Liver (tissue), 9 donors: ENCODE data around the gene PCSK6. TPM values are rescaled to one million over a fixed set of nuclear protein-coding genes. Genes with fewer than 3 reads are reported as not detected.

ENCODE experiments used
- DNase-seq: peaks from one replicate; pipeline ENCODE4 v3.0.0-alpha.2; 2017; ENCODE audit warnings: low spot score
- H3K27ac ChIP-seq, 2 donors: one replicate each; pipeline ENCODE4 v1.7.0; 2013; ENCODE audit warnings: inconsistent platforms in 2 of 2, low read length in 2 of 2, control low read depth in 1 of 2, low read depth in 1 of 2, mild to moderate bottlenecking in 1 of 2
- H3K27me3 ChIP-seq, 4 donors: one replicate each; pipeline versions ENCODE4 v1.6.1 to v1.7.0; 2013; ENCODE audit warnings: low read length in 3 of 4, inconsistent platforms in 1 of 4, mild to moderate bottlenecking in 1 of 4, moderate library complexity in 1 of 4; ENCODE audit not compliant: control insufficient read depth in 4 of 4, insufficient read depth in 4 of 4
- H3K36me3 ChIP-seq, 4 donors: one replicate each; pipeline versions ENCODE4 v1.6.1 to v1.7.0; 2013; ENCODE audit warnings: low read length in 3 of 4, mild to moderate bottlenecking in 3 of 4, low read depth in 1 of 4, moderate library complexity in 1 of 4; ENCODE audit not compliant: control insufficient read depth in 4 of 4, insufficient read depth in 3 of 4
- H3K4me1 ChIP-seq, 4 donors: one replicate each; pipeline versions ENCODE4 v1.6.1 to v1.7.0; 2013; ENCODE audit warnings: low read length in 3 of 4, mild to moderate bottlenecking in 3 of 4, moderate library complexity in 1 of 4; ENCODE audit not compliant: control insufficient read depth in 4 of 4, insufficient read depth in 4 of 4
- H3K4me3 ChIP-seq, 3 donors: one replicate each; pipeline versions ENCODE4 v1.6.1 to v1.7.0; 2013; ENCODE audit warnings: low read length in 3 of 3, control low read depth in 1 of 3, low read depth in 1 of 3, mild to moderate bottlenecking in 1 of 3
- H3K9ac ChIP-seq, 2 donors: one replicate each; pipeline ENCODE4 v1.7.0; 2013; ENCODE audit warnings: low read length in 2 of 2, mild to moderate bottlenecking in 2 of 2, moderate library complexity in 2 of 2, control low read depth in 1 of 2, low read depth in 1 of 2
- H3K9me3 ChIP-seq, 4 donors: one replicate each; pipeline versions ENCODE4 v1.6.1 to v1.7.0; 2013; ENCODE audit warnings: low read length in 3 of 4; ENCODE audit not compliant: control insufficient read depth in 4 of 4
- EGR1 ChIP-seq, 2 donors: IDR thresholded peaks; 2 replicates each; pipeline ENCODE4 v1.6.1; 2016 to 2018; ENCODE audit warnings: antibody characterized with exemption in 2 of 2, low read depth in 2 of 2
- FOXA1 ChIP-seq: IDR thresholded peaks from 2 replicates; pipeline ENCODE4 v1.6.1; 2016; ENCODE audit warnings: antibody characterized with exemption
- FOXA2 ChIP-seq: IDR thresholded peaks from 2 replicates; pipeline ENCODE4 v1.6.1; 2016; ENCODE audit warnings: antibody characterized with exemption
- GABPA ChIP-seq, 2 donors: IDR thresholded peaks in 1 of 2; conservative IDR thresholded peaks in 1 of 2; 2 replicates each; pipeline ENCODE4 v1.6.1; 2016; ENCODE audit warnings: antibody characterized with exemption in 2 of 2, mild to moderate bottlenecking in 1 of 2, moderate library complexity in 1 of 2
- HNF4A ChIP-seq, 2 donors: conservative IDR thresholded peaks; 2 replicates each; pipeline ENCODE4 v1.6.1; 2016; ENCODE audit warnings: antibody characterized with exemption in 2 of 2, mild to moderate bottlenecking in 2 of 2
- HNF4G ChIP-seq: IDR thresholded peaks from 2 replicates; pipeline ENCODE4 v1.6.1; 2016; ENCODE audit warnings: antibody characterized with exemption
- JUND ChIP-seq, 2 donors: IDR thresholded peaks; 2 replicates each; pipeline ENCODE4 v1.6.1; 2016; ENCODE audit warnings: antibody characterized with exemption in 2 of 2
- NR2F2 ChIP-seq: IDR thresholded peaks from 2 replicates; pipeline ENCODE4 v1.6.1; 2016; ENCODE audit warnings: antibody characterized with exemption
- RAD21 ChIP-seq, 2 donors: IDR thresholded peaks; 2 replicates each; pipeline ENCODE4 v1.6.1; 2016; ENCODE audit warnings: antibody characterized with exemption in 2 of 2, mild to moderate bottlenecking in 2 of 2
- RXRA ChIP-seq, 2 donors: IDR thresholded peaks; 2 replicates each; pipeline ENCODE4 v1.6.1; 2017 to 2018; ENCODE audit warnings: antibody characterized with exemption in 2 of 2, mild to moderate bottlenecking in 1 of 2
- YY1 ChIP-seq: IDR thresholded peaks from 2 replicates; pipeline ENCODE4 v1.6.1; 2016; ENCODE audit warnings: antibody characterized with exemption, mild to moderate bottlenecking
- ZBTB33 ChIP-seq: IDR thresholded peaks from 2 replicates; pipeline ENCODE4 v1.6.1; 2016; ENCODE audit warnings: antibody characterized with exemption
- WGBS: extraction: QIAGEN DNeasy Blood & Tissue Kit; methylation state at CpG from one replicate; pipeline ENCODE4 v1.1.7; 2013; 5-methylcytosine and 5-hydroxymethylcytosine counted together
- polyA plus RNA-seq, 2 donors: library from polyadenylated mRNA; stranded (reverse) in 1 of 2; unstranded in 1 of 2; fragments of 200-250 nt in 1 of 2; fragments of >200 nt in 1 of 2; fragmentation: Nextera tagmentation in 1 of 2; extraction: Ambion mirVana in 1 of 2; gene quantifications; one replicate each; pipeline versions ENCODE4 v1.2.1 to v1.2.3, GENCODE V29; 2013 to 2015
- total RNA-seq, 2 donors: library from RNA; depleted of rRNA; stranded (reverse); fragments of >200 nt; gene quantifications; one replicate each; pipeline ENCODE4 v1.2.3, GENCODE V29; 2014
- TF ChIP-seq, protein P1 (sequence below): fragments of 150-350 bp; IDR thresholded peaks from 2 replicates; pipeline ENCODE4 v1.5.1; 2017; ENCODE audit warnings: improper control_type of control experiment, low read depth, low read length; ENCODE audit not compliant: missing input control
- TF ChIP-seq, protein P2 (sequence below): IDR thresholded peaks from 2 replicates; pipeline ENCODE4 v1.6.1; 2016; ENCODE audit warnings: antibody characterized with exemption
- TF ChIP-seq, protein P3 (sequence below): IDR thresholded peaks from 2 replicates; pipeline ENCODE4 v1.6.1; 2016; ENCODE audit warnings: antibody characterized with exemption, mild to moderate bottlenecking
- donor health status: healthy.
- donor health status: healthy.
- donor health status: healthy.
- donor health status: healthy.
- donor health status: healthy.

Gene PCSK6
- total and polyA plus RNA-seq, 4 donors, result 94.8 to 398 (median 168) TPM

- no peak for TF ChIP-seq ZBTB33
Observed at GRCh38 chr15:101313041-101313761, 176.3 kb downstream of the PCSK6 start (continued).

- Histone ChIP-seq H3K9me3 (no peaks in the 10 kb centered on the region), H3K36me3 (peaks cover 12 to 53% (median 22%) of the 10 kb centered on the region in 4 donors), H3K27ac (no peak overlapping the region), H3K9ac (no peak overlapping the region), H3K27me3 (no peaks in the 10 kb centered on the region), H3K4me1 (no peaks in the 10 kb centered on the region), H3K4me3 (no peak overlapping the region)
- TF ChIP-seq YY1 (no peak), HNF4A (conservative IDR thresholded peaks at IDR 0.05) (no peak), JUND (IDR thresholded peaks at IDR 0.05) (no peak)
- TF ChIP-seq, protein P1, sequence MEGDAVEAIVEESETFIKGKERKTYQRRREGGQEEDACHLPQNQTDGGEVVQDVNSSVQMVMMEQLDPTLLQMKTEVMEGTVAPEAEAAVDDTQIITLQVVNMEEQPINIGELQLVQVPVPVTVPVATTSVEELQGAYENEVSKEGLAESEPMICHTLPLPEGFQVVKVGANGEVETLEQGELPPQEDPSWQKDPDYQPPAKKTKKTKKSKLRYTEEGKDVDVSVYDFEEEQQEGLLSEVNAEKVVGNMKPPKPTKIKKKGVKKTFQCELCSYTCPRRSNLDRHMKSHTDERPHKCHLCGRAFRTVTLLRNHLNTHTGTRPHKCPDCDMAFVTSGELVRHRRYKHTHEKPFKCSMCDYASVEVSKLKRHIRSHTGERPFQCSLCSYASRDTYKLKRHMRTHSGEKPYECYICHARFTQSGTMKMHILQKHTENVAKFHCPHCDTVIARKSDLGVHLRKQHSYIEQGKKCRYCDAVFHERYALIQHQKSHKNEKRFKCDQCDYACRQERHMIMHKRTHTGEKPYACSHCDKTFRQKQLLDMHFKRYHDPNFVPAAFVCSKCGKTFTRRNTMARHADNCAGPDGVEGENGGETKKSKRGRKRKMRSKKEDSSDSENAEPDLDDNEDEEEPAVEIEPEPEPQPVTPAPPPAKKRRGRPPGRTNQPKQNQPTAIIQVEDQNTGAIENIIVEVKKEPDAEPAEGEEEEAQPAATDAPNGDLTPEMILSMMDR, result no peak
- TF ChIP-seq, protein P2, sequence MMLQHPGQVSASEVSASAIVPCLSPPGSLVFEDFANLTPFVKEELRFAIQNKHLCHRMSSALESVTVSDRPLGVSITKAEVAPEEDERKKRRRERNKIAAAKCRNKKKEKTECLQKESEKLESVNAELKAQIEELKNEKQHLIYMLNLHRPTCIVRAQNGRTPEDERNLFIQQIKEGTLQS, result no peak
- TF ChIP-seq, protein P3, sequence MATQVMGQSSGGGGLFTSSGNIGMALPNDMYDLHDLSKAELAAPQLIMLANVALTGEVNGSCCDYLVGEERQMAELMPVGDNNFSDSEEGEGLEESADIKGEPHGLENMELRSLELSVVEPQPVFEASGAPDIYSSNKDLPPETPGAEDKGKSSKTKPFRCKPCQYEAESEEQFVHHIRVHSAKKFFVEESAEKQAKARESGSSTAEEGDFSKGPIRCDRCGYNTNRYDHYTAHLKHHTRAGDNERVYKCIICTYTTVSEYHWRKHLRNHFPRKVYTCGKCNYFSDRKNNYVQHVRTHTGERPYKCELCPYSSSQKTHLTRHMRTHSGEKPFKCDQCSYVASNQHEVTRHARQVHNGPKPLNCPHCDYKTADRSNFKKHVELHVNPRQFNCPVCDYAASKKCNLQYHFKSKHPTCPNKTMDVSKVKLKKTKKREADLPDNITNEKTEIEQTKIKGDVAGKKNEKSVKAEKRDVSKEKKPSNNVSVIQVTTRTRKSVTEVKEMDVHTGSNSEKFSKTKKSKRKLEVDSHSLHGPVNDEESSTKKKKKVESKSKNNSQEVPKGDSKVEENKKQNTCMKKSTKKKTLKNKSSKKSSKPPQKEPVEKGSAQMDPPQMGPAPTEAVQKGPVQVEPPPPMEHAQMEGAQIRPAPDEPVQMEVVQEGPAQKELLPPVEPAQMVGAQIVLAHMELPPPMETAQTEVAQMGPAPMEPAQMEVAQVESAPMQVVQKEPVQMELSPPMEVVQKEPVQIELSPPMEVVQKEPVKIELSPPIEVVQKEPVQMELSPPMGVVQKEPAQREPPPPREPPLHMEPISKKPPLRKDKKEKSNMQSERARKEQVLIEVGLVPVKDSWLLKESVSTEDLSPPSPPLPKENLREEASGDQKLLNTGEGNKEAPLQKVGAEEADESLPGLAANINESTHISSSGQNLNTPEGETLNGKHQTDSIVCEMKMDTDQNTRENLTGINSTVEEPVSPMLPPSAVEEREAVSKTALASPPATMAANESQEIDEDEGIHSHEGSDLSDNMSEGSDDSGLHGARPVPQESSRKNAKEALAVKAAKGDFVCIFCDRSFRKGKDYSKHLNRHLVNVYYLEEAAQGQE, result no peak
- 97% methylated on average over 7 of the region's 7 CpGs for WGBS
- DNase-seq, result no peak
Observed at GRCh38 chr15:101310508-101310907, 179.0 kb downstream of the PCSK6 start.

- WGBS, result 92% methylated on average over 7 of the region's 7 CpGs
- Histone ChIP-seq H3K27me3 (no peaks in the 10 kb centered on the region), H3K4me3 (no peak overlapping the region), H3K27ac (no peak overlapping the region), H3K36me3 (peaks cover 9 to 50% (median 19%) of the 10 kb centered on the region in 4 donors), H3K9me3 (no peaks in the 10 kb centered on the region), H3K4me1 (no peaks in the 10 kb centered on the region), H3K9ac (no peak overlapping the region)
- no peak for TF ChIP-seq EGR1 (IDR thresholded peaks at IDR 0.05; ENCODE audit: low read depth in 2 of 2)
- no peak for TF ChIP-seq FOXA2
- no peak for TF ChIP-seq RXRA (IDR thresholded peaks at IDR 0.05)
- no peak for TF ChIP-seq HNF4A (conservative IDR thresholded peaks at IDR 0.05)
- no peak for TF ChIP-seq YY1
- no peak for TF ChIP-seq RAD21 (IDR thresholded peaks at IDR 0.05)
- TF ChIP-seq, protein P2, result no peak
- no peak for TF ChIP-seq FOXA1
- TF ChIP-seq GABPA (IDR thresholded peaks at IDR 0.05 in 1 of 2, conservative IDR thresholded peaks at IDR 0.05 in 1 of 2), result no peak
- no peak for TF ChIP-seq HNF4G
- no peak for TF ChIP-seq NR2F2
- TF ChIP-seq ZBTB33, result no peak
- DNase-seq, result no peak
Observed at GRCh38 chr15:101310161-101310480, 179.4 kb downstream of the PCSK6 start.
